Caco-2 (cell line): Measurements from ENCODE around the gene ORMDL3. TPM values are rescaled to one million over a fixed set of nuclear protein-coding genes. Genes with fewer than 3 reads are reported as not detected.

Source experiments
- BruUV-seq: library from RNA; stranded (reverse); fragments of 400-500 nt; replicated peaks from 2 replicates; lab custom pipeline; 2021; lab: Mats Ljungman, UMichigan
- CTCF ChIA-PET: fragments of 300-600 bp; sonication (Branson Sonifier 250); formaldehyde crosslinking; loops from one replicate; lab custom pipeline; 2022; ENCODE audit warnings: antibody characterized with exemption; lab: Charles Lee
- POLR2A ChIA-PET: fragments of 300-600 bp; sonication (Branson Sonifier 250); formaldehyde crosslinking; loops from one replicate; lab custom pipeline; 2022; ENCODE audit warnings: antibody characterized with exemption; lab: Charles Lee
- DNase-seq, 2 experiments: peaks; one replicate each; pipeline versions ENCODE4 v3.0.0 to v3.0.0-alpha.2; 2020 to 2022
- H3K27me3 ChIP-seq: replicated peaks from 2 replicates; pipeline ENCODE4 v1.6.0; 2011; ENCODE audit warnings: low read length; ENCODE audit not compliant: control insufficient read depth, insufficient read depth
- H3K36me3 ChIP-seq: 2 replicates; pipeline ENCODE4 v1.5.1; 2011; ENCODE audit warnings: low read length; ENCODE audit not compliant: control insufficient read depth, insufficient read depth
- H3K4me1 ChIP-seq: fragments of 250-450 bp; sonication (Bioruptor Pico); 2 replicates; pipeline ENCODE4 v1.5.1; 2020; ENCODE audit warnings: mild to moderate bottlenecking
- H3K4me3 ChIP-seq: 2 replicates; pipeline ENCODE4 v1.5.1; 2011; ENCODE audit warnings: low read depth, mild to moderate bottlenecking, control low read depth, low read length
- H3K9me3 ChIP-seq: fragments of 250-450 bp; sonication (Bioruptor Pico); 2 replicates; pipeline ENCODE4 v1.5.1; 2020; ENCODE audit warnings: mild to moderate bottlenecking, moderate library complexity
- H3K27ac Mint-ChIP-seq: one replicate; pipeline ENCODE4 v1.8.0; 2022; ENCODE audit warnings: mixed read lengths; ENCODE audit not compliant: unreplicated experiment
- H3K27me3 Mint-ChIP-seq: one replicate; pipeline ENCODE4 v1.8.0; 2022; ENCODE audit warnings: mixed read lengths; ENCODE audit not compliant: insufficient read depth, unreplicated experiment
- H3K36me3 Mint-ChIP-seq: one replicate; pipeline ENCODE4 v1.8.0; 2022; ENCODE audit warnings: mild to moderate bottlenecking, mixed read lengths; ENCODE audit not compliant: insufficient read depth, unreplicated experiment
- H3K4me1 Mint-ChIP-seq: one replicate; pipeline ENCODE4 v1.8.0; 2022; ENCODE audit warnings: low read depth, mixed read lengths; ENCODE audit not compliant: unreplicated experiment
- H3K4me3 Mint-ChIP-seq: one replicate; pipeline ENCODE4 v1.8.0; 2022; ENCODE audit warnings: mild to moderate bottlenecking, moderate library complexity, mixed read lengths; ENCODE audit not compliant: unreplicated experiment
- H3K9me3 Mint-ChIP-seq: one replicate; pipeline ENCODE4 v1.8.0; 2022; ENCODE audit warnings: mixed read lengths; ENCODE audit not compliant: unreplicated experiment
- intact Hi-C: fragments of 100-400 bp; cut with micrococcal nuclease; formaldehyde crosslinking; loops from one replicate; pipeline ENCODE4 v1.10.0; 2022; ENCODE audit not compliant: unreplicated experiment
- total RNA-seq: library from RNA; stranded (reverse); gene quantifications from 2 replicates; pipeline ENCODE4 v1.2.3, GENCODE V29; 2022
- TF ChIP-seq, protein P1 (sequence below), 2 experiments: fragments of 200-600 bp in 1 of 2; IDR thresholded peaks; 1 replicate in 1 of 2; 2 replicates in 1 of 2; pipeline versions ENCODE4 v1.5.1 to v1.8.0; 2011 to 2022; ENCODE audit warnings: antibody characterized with exemption in 1 of 2, control low read depth in 1 of 2, inconsistent platforms in 1 of 2, low read depth in 1 of 2, low read length in 1 of 2, mild to moderate bottlenecking in 1 of 2, moderate library complexity in 1 of 2; ENCODE audit not compliant: insufficient read depth in 1 of 2, severe bottlenecking in 1 of 2, unreplicated experiment in 1 of 2

ORMDL3 gene
- total RNA-seq, 1 experiment from 2014 or later, result 75.2 TPM

DNA sequence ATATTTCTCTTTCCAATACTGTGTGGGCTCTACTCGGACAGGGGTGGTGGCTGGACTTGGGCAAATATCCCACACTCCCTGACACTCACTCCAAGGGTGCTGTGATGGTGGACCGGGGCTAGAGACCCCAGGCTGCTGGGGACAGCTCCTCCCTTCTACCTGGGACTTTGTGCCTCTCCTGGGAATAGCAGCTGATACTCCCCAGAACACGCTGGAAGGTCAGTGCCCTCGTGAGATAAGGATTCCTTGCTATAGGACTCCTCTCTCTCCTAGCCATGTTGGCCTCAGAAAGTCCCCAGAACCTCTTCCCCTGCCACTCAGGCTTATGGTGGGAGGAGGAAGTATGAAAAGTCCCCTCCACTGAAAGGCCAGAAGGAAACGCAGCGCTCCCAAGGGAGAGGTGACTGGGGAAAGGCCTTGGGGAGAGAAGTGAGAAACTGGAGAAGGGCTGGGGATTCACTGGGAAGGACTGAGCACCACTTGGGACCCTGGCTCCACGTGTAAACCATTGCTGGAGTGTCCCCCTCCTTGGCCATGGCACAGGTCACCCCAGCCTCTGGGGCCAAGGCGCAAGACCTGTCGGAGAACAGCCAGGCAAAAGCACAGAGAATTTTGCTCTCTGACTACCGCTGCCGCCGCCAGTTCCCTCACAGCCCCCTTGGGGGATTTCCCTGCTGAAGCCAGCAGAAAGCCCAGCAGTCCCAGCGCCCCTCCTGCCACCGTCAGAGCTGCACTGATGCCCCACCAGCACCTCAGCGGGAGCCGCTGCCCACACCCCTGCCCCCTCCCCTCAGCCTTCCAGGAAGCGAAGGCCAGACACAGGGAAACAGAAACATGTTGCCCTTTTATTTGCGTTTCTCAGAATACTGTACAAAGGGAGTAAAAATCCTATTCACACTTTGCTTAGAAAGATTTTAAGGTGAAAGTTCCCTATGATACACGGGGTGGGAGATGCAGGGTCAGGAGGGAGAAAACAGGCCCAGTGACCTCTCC is 6.9 kb downstream of the ORMDL3 start:
- TF ChIP-seq, protein P1, sequence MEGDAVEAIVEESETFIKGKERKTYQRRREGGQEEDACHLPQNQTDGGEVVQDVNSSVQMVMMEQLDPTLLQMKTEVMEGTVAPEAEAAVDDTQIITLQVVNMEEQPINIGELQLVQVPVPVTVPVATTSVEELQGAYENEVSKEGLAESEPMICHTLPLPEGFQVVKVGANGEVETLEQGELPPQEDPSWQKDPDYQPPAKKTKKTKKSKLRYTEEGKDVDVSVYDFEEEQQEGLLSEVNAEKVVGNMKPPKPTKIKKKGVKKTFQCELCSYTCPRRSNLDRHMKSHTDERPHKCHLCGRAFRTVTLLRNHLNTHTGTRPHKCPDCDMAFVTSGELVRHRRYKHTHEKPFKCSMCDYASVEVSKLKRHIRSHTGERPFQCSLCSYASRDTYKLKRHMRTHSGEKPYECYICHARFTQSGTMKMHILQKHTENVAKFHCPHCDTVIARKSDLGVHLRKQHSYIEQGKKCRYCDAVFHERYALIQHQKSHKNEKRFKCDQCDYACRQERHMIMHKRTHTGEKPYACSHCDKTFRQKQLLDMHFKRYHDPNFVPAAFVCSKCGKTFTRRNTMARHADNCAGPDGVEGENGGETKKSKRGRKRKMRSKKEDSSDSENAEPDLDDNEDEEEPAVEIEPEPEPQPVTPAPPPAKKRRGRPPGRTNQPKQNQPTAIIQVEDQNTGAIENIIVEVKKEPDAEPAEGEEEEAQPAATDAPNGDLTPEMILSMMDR (IDR thresholded peaks at IDR 0.05; ENCODE audit: insufficient read depth in 1 of 2, low read depth in 1 of 2, low read length in 1 of 2, severe bottlenecking in 1 of 2, unreplicated experiment in 1 of 2), result no peak
- Mint-ChIP-seq H3K27me3 (no peaks in the 10 kb centered on the region), H3K9me3 (no peaks in the 10 kb centered on the region), H3K4me1 (peaks cover 20% of the 10 kb centered on the region), H3K36me3 (peaks cover 42% of the 10 kb centered on the region), H3K27ac (no peak overlapping the region), H3K4me3 (no peak overlapping the region)
- DNase-seq, result no peak
- intact Hi-C loops, result no loop called here
- Histone ChIP-seq H3K36me3 (peaks cover 3% of the 10 kb centered on the region), H3K4me3 (no peak overlapping the region), H3K4me1 (peaks cover 24% of the 10 kb centered on the region), H3K27me3 (no peaks in the 10 kb centered on the region), H3K9me3 (no peaks in the 10 kb centered on the region)
- no TSS peak for BruUV-seq
- ChIA-PET POLR2A (interaction anchor here (0.5 kb wide), 1 partner anchor 32 kb away, joined by 3 read pairs; no protein-coding TSS in a partner anchor), CTCF (no interaction called here)

DNA sequence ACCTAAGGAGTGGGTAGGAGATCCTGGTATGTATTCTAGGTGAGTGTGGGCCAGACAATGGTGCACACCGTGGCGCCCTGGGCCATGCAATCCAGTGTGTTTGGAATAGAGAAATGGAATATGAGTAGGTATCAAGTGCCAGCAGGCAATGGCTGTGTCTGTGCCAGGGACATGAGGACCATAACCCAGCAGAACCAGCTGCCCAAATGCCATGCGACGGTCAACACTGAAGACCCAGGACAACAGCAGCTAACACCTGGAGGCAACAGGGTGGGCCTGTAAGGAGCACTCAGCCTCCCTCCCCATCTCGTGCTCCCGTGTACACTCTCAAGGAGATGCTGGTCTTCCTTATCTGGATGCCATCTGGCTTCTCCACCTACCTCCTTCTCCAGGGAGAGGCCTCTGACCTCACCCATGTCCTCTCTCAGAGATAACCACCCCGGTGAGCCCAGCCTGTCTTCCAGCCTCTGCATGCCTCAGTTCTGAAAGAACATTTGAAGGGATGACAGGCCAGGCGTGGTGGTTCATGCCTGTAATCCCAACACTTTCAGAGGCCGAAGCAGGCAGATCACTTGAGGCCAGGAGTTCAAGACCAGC is 8.2 kb downstream of the ORMDL3 start:
- TF ChIP-seq, protein P1 (IDR thresholded peaks at IDR 0.05; ENCODE audit: insufficient read depth in 1 of 2, low read depth in 1 of 2, low read length in 1 of 2, severe bottlenecking in 1 of 2, unreplicated experiment in 1 of 2), result no peak
- Mint-ChIP-seq H3K27me3 (no peaks in the 10 kb centered on the region), H3K36me3 (peaks cover 42% of the 10 kb centered on the region), H3K27ac (peak overlapping the region; percentile 39), H3K9me3 (no peaks in the 10 kb centered on the region), H3K4me3 (no peak overlapping the region), H3K4me1 (peaks cover 20% of the 10 kb centered on the region)
- ChIA-PET CTCF (no interaction called here), POLR2A (interaction anchor here (0.5 kb wide), 1 partner anchor 444 kb away, joined by 4 read pairs; no protein-coding TSS in a partner anchor)
- no peaks in the 10 kb centered on the region for H3K9me3 ChIP-seq
- BruUV-seq, result no TSS peak
- H3K27me3 ChIP-seq, result no peaks in the 10 kb centered on the region
- H3K36me3 ChIP-seq, result peaks cover 3% of the 10 kb centered on the region
- H3K4me1 ChIP-seq, result peaks cover 27% of the 10 kb centered on the region
- DNase-seq, result no peak
- no peak overlapping the region for H3K4me3 ChIP-seq
- intact Hi-C loops, result no loop called here

DNA sequence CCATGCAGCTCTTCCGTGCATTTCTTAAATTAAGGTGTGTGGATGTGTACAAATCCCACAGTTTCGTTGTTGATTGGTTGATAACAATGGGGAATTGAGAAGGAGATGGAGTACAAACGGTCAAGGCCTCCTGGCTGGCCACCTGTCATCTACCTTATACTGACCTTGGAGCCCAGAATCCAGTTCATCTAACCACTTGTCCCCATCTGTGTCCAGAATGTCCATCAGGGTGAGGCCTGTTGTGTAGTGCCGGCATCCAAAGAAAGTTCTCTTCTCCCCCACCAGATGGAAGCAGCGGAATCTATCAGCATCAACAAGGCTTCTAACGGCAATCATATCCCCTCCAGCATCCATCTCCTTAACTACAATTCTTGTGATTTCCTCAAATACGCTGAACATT is 10.5 kb downstream of the ORMDL3 start:
- H3K9me3 ChIP-seq, result no peaks in the 10 kb centered on the region
- peaks cover 27% of the 10 kb centered on the region for H3K4me1 ChIP-seq
- TF ChIP-seq, protein P1 (IDR thresholded peaks at IDR 0.05; ENCODE audit: insufficient read depth in 1 of 2, low read depth in 1 of 2, low read length in 1 of 2, severe bottlenecking in 1 of 2, unreplicated experiment in 1 of 2), result peak; percentile 39 to 51
- no peaks in the 10 kb centered on the region for H3K27me3 ChIP-seq
- H3K4me3 ChIP-seq, result no peak overlapping the region
- ChIA-PET CTCF (interaction anchor here (0.9 kb wide), 1 partner anchor 42 kb away, joined by 4 read pairs; no protein-coding TSS in a partner anchor), POLR2A (interaction anchor here (0.6 kb wide), 1 partner anchor 109 kb away, joined by 3 read pairs; no protein-coding TSS in a partner anchor)
- H3K36me3 ChIP-seq, result peaks cover 3% of the 10 kb centered on the region
- peaks cover 35% of the 10 kb centered on the region for H3K36me3 Mint-ChIP-seq
- BruUV-seq, result no TSS peak
- intact Hi-C loops, result loop anchor here (1.0 kb wide), 2 partner anchors 9 to 63 kb away; partner anchors contain the start of gene PSMD3
- H3K27me3 Mint-ChIP-seq, result no peaks in the 10 kb centered on the region
- H3K9me3 Mint-ChIP-seq, result no peaks in the 10 kb centered on the region
- peak; percentile 58 to 67 for DNase-seq
- peak overlapping the region; percentile 90 for H3K27ac Mint-ChIP-seq
- H3K4me1 Mint-ChIP-seq, result peaks cover 20% of the 10 kb centered on the region
- peak overlapping the region; percentile 23 for H3K4me3 Mint-ChIP-seq
